Ecto neural progenitor cell (in vitro differentiated cells): ENCODE measurements around the gene ADGRV1.
A peak's percentile ranks its signal among the peaks of the same experiment; 100 is the strongest.

Experiments used
- DNase-seq: peaks from one replicate; pipeline ENCODE4 v3.0.0-alpha.2; 2018; ENCODE audit warnings: low spot score

Gene ADGRV1, protein sequence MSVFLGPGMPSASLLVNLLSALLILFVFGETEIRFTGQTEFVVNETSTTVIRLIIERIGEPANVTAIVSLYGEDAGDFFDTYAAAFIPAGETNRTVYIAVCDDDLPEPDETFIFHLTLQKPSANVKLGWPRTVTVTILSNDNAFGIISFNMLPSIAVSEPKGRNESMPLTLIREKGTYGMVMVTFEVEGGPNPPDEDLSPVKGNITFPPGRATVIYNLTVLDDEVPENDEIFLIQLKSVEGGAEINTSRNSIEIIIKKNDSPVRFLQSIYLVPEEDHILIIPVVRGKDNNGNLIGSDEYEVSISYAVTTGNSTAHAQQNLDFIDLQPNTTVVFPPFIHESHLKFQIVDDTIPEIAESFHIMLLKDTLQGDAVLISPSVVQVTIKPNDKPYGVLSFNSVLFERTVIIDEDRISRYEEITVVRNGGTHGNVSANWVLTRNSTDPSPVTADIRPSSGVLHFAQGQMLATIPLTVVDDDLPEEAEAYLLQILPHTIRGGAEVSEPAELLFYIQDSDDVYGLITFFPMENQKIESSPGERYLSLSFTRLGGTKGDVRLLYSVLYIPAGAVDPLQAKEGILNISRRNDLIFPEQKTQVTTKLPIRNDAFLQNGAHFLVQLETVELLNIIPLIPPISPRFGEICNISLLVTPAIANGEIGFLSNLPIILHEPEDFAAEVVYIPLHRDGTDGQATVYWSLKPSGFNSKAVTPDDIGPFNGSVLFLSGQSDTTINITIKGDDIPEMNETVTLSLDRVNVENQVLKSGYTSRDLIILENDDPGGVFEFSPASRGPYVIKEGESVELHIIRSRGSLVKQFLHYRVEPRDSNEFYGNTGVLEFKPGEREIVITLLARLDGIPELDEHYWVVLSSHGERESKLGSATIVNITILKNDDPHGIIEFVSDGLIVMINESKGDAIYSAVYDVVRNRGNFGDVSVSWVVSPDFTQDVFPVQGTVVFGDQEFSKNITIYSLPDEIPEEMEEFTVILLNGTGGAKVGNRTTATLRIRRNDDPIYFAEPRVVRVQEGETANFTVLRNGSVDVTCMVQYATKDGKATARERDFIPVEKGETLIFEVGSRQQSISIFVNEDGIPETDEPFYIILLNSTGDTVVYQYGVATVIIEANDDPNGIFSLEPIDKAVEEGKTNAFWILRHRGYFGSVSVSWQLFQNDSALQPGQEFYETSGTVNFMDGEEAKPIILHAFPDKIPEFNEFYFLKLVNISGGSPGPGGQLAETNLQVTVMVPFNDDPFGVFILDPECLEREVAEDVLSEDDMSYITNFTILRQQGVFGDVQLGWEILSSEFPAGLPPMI (N-terminal part only)

DNA sequence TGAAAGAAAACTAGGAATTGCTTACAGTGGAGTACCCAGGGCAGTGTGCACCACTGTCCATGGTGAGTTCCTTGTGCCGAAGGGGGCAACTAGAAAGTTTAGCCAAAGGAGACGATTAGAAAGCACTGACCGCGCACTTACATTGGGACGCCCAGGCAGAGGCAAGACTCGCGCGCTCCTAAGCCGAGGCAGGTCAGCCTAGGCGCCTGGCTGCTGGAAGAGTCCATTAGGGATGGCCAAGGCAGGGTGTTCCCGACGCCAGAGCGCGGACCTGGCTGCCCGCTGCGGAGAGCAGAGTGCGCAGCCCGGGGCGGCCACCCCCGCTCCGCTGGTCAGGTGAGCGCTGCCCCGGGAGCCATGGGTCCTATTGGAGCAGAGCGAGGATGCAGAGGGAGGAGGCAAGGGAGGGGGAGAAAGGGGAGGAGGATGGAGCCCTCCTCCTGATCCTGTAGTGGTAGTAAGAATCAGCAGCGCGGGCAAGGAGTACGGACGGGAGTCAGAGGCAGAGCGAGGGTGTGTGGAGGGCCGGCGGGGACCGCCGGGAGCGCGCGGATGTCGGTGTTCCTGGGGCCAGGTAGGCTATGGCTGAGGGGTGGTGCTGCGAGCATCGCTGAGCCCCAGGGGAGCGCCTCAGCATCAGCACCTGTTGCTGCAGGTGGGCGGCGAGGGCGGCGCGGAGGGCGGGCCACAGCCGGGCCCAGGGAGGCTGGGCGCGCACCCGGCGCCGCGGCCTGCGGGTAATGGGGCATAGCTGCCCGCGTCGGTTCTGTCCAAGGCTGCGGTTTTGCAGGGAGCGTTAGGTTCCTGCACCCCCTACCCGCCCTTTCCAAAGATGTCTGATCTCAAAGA, at the start of gene ADGRV1:
Gene ADGRV1 (plus strand): TSS at position 454 of the 849 bp plus-strand sequence. CDS start 99 bp downstream, at position 553.
- peak; percentile 97 for DNase-seq

DNA sequence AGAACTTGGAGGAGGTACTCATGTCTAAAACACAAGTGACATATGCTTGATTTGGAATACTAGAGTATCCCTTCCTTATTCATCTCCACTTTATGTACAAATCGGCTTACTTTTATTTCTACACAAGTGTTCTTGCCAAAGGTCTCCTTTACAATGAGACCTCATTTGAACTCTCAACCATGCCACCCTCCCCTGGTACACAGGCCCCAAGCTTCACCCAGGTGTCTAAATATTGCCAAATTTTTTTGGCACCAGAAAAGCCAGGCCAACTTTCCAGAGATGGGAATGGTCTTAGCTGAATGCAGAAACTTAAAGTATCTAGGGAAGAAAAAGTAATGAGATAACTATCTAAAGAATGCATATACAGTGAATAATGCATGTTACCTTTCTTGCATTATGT, 48.2 kb upstream of the ADGRV1 start:
- no peak for DNase-seq

DNA sequence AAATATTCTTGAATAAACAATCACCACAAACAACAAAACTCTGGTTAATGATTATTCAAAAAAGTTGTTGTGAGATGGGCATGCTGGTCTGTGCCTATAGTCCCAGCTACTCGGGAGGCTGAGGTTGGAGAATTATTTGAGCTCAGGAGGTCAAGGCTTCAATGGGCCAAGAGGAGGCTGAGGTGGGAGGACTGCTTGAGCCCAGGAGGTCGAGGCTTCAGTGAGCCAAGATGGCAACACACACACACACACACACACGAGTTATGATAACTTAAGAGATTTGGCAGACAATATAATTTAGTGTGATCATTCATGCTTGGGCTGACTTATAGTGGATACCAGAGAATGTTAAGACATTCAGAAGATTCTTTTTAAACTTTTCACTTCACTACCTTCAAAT, 44.1 kb upstream of the ADGRV1 start:
- DNase-seq, result no peak

DNA sequence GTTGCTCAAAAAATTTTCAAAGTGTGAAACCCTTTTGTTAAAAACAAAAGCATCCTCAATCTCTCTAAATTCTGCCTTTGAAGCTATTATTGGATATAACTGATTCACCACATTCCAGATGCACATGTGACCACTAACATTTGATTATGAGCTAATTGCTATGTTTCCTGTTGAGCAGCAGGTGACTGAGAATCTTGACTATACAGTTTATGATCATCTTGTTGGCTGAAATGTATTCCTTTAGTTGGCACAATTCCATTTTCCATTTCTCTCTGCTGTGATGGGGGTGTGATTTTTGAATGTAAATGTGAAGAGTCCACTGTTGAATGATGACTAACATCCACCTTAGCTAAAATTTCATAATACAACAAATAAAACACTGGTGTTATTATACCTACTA, 39.9 kb upstream of the ADGRV1 start:
- no peak for DNase-seq

DNA sequence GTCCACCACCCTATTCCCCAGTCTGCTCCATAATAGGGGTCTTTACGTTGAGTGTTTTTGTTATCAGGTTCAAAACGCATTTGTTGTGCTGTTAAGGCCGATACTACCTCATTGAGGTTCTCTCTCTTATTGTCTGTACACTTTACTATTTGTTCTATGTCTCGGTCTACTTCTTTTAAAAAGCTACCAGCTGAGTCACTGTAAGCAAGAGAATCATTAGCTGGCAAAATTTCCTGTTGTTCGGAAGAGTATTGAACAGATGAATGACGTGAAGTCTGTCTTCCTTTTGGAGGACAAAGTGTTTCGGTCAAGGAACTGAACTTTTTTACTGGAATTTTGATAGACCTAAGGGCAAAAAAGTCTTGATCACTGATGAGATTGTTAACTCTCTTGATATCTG, 39.5 kb upstream of the ADGRV1 start:
- DNase-seq, result no peak

DNA sequence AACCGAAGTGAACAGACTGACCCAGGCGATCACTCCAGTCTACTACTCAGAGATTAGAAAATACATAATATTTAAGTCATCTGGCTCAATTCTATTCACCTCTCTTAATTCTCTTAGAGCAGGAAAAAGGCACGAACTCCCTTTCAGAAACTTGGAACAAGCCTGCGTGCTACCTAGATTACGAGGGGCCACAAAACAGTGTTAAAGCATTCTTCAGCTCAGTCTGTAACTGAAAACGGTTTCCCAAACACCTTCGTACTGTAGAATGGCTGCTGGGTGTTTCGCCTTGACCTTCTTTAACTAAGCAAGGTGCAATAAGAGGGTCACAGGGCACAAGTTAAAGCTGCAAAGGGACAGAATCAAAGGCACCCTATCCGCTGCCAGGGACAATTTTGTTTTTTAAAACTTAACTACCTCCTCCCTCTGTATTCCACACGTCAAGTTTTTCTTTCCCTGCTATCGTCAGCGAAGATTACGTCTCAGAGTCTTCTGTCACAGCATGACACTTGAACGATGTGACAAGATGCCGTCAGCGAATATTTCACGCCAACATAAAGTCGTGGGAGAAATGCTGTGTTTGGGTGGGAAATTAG, 29.9 kb upstream of the ADGRV1 start:
- DNase-seq, result no peak

DNA sequence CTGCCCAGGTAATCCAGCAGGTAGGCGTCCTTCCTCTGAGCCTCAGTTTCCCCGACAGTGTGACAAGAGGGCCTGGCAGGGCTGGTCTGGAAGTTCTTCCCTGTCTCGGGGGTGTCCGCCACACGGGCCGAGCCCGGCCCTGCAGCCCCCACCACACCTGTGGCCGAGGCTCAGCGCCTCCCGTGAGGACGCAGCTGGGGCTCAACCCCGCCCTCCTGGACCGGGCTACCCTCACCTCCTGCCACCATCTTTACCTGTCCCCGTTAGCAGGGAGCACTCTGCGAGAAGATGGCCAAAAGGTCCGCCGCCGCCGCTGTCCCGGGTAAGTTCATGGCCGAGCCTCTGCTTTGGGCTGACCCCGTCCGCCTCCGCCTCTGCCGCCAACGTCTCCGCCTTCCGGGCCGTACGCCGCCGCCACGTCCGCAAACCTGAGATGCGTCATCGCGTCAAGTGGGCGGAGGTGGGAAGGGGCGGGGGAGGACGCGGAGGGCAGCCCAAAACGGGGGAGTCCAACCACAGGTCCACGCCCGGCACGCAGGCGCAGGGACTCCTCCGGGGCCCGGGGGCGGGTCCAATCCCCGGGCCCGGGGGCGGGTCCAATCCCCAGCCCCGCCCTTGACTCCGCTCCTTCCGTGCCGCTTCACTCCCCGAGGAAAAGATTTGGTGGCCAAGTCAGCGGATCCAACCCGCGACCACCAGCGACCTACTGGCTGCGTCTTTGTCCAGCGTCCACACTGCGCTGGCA, 29.2 kb upstream of the ADGRV1 start, which contains the start of gene LYSMD3:
Gene LYSMD3 (minus strand): TSS at position 391 of the 745 bp plus-strand sequence. CDS start 4,295 bp downstream, outside the sequence.
- DNase-seq, result peak; percentile 97

DNA sequence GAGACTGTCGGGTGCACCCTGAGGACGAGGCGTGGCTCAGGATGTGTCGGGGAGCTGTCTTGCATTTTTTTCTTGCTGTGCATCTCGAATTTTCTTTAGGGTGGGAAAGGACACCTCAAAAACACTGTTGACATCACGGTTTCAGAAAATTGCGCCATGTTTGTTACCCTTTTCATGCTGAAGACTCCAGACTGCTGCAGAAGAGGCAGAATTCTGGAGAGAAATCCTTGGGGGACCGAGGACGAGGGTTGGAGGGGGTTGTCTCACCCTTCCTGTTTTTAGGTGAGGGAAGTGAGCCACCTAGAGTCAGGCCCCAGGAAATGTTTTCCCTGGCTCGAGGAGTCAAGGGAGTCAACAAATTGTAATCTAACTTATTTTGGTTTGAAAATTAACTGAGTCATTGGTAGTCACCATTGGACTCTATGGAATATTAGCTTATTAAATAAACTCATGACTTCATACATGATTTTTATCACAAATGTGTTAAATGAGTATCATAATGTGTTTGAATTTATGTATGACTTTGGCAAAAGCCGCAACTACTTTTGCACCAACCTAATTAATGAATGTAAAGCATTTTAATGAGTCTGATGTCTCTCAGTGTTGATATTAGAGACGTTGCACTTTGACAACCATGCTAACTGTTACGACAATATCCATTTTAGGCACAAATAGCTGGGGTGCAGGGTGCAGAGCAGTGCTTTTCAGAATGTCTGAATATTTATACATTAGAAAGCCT, 28.5 kb upstream of the ADGRV1 start:
- DNase-seq, result peak; percentile 72

DNA sequence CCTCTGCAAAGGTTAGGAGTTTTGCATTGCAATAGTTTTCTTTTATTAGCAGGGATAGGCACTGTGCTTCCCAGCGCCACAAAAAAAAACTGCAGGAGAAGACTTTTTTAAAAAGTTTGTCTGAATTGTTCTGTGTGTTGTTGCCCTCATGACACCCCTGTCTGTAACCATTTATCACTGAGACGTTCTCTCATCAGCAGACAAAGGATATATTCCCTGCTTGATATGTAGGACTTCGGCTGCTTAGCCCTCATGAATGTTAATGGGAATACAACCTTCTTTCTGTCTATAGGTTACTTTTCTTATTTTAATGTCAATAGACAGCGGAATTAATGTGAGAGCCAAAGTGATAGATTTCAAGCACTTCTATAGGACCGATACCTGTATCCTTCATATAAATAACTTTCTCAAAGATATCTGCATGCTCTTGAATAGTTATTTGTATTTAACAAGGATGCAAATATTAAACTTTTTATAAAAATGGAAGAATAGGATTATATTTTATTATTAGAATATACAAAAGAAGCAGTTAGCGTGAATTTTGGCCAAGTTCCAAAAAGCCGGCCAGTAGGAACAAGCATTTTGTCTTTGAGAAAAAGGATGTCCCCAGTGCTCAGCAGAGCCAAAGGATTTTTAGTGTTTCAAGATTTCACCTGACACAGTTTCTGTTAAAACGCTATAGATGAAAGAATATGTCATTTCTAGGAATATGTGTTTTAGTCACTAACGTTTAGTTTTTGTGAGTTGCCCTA, 27.7 kb upstream of the ADGRV1 start:
- no peak for DNase-seq

DNA sequence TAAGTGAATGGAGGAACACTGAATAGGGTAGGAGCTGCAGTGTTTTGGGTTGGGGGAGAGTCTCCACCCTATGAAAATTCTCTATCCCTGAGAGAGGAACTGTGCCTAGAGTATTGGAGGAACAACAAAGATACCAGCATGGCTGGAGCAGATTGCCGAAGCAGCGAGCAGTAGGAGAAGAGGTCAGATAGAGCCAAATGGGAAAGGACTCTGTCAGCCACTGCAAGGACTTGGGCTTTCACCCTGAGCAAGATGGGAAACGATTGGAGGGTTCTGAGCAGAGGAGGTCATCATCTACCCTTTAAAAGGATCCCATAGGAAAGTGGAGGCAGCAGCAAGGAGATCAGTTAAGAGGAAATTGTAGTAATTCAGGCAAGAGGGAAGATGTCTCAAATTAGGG, 24.8 kb upstream of the ADGRV1 start:
- no peak for DNase-seq

DNA sequence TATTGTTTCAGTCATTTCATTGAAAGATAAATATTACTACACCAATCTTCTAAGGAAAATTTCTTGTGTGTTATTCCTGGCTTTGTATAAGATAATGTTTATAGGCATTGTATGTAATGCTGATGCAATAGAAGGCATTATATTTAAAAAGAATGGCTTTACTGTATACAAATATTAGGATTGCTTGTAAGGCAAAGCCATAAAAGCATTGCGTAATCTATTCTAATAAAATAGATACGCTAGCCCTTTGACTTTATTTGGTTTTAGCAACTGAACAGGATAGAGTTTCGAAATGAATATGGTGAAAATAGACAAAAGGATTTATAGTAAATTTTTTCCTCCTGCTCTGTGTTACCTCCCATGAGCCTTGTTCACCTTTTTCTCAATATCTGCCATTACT, 23.7 kb upstream of the ADGRV1 start:
- DNase-seq, result no peak

DNA sequence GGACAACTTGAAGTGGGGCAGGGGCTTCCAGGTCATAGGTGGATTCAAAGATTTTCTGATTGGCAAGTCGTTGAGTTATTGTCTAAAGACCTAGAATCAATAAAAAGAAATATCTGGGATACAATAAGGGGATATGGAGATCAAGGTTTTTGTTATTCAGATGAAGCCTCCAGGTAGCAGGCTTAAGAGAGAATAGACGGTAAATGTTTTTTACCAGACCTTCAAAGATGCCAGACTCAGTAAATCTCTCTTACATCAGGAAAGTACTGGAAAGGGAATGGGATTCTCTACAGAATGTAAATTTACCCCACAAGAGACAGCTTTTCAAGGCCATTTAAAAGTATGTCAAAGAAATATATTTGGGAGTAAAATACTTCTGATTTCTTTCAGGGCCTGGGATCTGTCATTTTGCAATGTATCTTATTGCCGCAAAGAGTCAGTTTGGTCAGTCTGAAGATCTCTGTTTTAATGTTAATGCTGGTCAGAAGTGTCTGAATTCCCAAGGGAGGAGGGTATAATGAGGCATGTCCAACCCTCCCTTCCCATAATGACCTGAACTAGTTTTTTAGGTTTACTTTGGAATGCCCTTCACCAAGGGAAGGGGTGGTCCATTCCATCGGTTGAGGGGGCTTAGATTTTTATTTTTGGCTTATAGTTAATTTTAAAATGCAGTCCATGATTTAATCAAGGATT, 15.6 kb upstream of the ADGRV1 start:
- DNase-seq, result no peak

DNA sequence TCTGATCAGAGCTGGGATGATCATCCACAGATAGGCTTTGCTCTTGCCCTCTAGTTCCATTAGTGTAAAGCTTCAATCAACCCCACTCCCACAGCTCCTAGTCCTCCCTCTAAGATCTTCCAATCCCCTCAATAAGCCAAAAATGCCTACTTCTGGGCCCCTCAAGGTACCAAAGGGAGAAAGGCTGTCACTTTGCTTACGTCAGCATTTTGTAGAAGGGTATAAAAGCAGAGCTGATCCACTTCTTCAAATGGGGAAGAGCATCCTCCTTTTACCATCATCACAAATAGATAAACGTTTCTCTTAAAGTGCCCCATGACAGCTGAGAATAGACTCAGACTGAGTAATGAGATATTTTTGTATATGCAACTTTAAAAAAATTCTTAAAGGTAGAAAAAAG, 13.1 kb upstream of the ADGRV1 start:
- no peak for DNase-seq

DNA sequence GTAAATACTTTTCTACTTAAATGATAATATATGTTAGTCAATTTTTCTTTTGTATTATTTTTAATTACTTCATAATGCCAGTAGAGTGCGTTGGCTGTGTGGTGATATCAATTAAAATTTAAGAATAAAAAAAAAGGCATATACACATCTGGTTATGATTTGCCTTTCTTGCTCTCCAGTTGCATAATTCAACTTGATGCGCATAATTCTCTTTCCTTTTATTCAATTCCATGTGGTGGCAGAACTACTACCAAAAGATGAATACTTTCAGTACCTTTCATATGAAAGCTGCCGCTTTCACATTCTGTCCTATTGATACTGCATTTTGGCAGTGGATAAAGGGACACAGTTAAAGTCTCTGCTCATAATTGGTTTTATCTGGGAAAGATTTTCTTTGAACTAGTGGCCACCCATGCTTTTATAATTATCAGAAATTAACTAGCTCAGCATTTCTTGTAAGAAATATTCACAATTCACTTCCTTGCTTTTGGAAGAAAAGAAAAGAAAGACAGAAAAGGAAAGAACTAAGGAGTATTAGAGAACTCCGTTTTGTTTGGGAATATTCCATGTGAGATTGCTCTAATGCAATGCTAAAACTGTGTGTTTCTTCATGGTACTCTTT, 12.3 kb upstream of the ADGRV1 start:
- DNase-seq, result no peak

DNA sequence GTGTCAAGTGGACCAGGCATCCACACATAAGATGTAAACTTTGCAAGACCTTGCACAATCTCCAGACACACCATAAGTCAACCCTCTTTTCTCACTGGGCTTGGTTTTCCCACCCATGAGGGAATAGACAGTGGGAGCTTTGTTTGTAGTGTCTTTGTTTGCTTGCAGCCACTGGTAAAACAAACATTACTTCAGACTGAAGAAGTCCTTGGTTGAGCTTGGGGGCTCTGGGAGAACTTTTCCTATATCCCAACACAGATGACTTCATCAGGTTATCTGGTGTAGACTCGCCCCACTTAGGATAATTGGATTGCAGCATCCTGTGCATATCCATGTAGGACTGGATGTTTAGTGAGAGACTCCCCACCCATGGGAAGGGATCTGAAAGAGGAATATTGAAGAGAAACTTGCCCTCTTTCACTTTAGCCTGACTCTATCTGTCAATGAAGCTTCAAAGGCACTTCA, 11.5 kb upstream of the ADGRV1 start:
- no peak for DNase-seq

DNA sequence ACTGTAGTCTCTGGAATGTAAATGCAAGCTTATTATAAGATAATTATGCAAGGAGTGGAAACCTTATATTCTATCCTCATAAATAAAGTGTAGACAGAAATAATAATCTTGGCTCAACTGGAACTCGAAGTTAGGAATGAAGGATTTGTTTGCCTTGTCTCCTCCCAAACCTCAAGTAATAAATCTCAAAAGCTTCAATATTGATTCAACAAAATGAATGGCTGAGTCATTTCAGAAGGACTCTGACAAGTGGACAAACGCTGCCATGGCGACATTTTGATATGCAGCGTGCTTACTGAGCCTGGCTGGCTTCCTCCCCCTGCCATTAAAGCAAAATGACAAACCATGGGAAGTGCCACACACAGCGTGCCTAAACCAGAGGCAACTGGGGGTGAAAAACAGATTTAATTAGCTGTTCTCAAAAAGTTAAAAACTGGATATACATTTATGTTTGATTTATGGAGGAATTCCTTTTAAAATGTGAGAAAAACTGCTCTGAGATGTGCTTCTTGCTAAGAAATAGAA, 10.5 kb upstream of the ADGRV1 start:
- no peak for DNase-seq

DNA sequence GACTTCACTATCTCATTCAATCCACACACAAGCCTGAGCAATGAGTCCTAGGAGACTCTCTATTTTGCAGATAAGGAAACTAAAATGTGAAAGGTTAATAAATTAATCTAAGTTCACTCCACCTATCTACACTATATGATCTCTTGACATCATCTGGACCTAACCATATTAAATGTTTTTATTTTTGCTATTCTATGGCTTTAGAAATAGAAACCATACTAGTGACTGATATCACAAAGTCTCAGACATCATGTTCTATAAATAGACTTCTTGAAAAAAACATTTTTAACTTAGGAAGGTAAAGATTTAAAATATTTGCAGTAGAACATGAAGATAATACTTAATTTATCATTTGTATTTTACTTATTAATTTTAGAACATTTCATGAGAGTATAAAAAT, 9.4 kb upstream of the ADGRV1 start:
- DNase-seq, result no peak
